ENCODE measurements around the gene SPAG6.

Gene SPAG6

GRCh38 chr10:22342421-22342820 is 2.9 kb upstream of the SPAG6 start:
- ATAC-seq = no peak
- TF ChIP-seq, protein P1, sequence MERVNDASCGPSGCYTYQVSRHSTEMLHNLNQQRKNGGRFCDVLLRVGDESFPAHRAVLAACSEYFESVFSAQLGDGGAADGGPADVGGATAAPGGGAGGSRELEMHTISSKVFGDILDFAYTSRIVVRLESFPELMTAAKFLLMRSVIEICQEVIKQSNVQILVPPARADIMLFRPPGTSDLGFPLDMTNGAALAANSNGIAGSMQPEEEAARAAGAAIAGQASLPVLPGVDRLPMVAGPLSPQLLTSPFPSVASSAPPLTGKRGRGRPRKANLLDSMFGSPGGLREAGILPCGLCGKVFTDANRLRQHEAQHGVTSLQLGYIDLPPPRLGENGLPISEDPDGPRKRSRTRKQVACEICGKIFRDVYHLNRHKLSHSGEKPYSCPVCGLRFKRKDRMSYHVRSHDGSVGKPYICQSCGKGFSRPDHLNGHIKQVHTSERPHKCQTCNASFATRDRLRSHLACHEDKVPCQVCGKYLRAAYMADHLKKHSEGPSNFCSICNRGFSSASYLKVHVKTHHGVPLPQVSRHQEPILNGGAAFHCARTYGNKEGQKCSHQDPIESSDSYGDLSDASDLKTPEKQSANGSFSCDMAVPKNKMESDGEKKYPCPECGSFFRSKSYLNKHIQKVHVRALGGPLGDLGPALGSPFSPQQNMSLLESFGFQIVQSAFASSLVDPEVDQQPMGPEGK (CRISPR knock-in tag; IDR thresholded peaks at IDR 0.05; ENCODE audit: borderline replicate concordance) = no peak
- TF ChIP-seq ZFP30 (CRISPR knock-in tag; IDR thresholded peaks at IDR 0.05) = no peak
- no peak for TF ChIP-seq PPARA (CRISPR knock-in tag; IDR thresholded peaks at IDR 0.05; ENCODE audit: borderline replicate concordance)
- TF ChIP-seq CSRNP3 (CRISPR knock-in tag; IDR thresholded peaks at IDR 0.05) = no peak
- TF ChIP-seq POU6F1 (CRISPR knock-in tag; IDR thresholded peaks at IDR 0.05; ENCODE audit: borderline replicate concordance, low read depth) = no peak

- TF ChIP-seq PPARA (CRISPR knock-in tag; IDR thresholded peaks at IDR 0.05; ENCODE audit: borderline replicate concordance) (no peak), ESRRG (CRISPR knock-in tag; IDR thresholded peaks at IDR 0.05) (no peak), TCF4 (CRISPR knock-in tag; IDR thresholded peaks at IDR 0.05; ENCODE audit: borderline replicate concordance) (no peak), TSHZ2 (CRISPR knock-in tag; IDR thresholded peaks at IDR 0.05) (no peak), ZFP3 (CRISPR knock-in tag; IDR thresholded peaks at IDR 0.05) (no peak), POU6F1 (CRISPR knock-in tag; IDR thresholded peaks at IDR 0.05; ENCODE audit: borderline replicate concordance, low read depth) (no peak)
Measured at GRCh38 chr10:22343731-22344130, 1.6 kb upstream of the SPAG6 start.

DNA sequence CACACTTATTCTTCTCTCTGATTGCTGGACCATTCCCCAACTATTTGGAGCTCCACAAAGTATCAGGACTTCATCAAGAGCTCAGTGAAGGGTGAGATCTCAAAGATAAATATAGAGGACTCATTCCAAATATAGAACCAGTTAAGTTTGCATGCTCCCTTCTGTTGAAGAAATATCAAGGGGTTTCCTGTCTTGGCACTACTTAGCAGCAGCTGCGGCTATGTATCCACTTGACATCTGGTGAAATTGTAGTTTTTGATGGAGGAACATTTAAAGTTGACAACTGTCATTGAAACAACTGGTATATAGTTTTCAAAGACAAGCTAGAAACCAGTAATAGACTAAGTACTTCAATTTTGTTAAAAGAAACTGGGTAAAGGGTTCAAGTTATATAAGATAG is 1.0 kb upstream of the SPAG6 start:
- no peak for ATAC-seq
- TF ChIP-seq TOX (CRISPR knock-in tag; IDR thresholded peaks at IDR 0.05; ENCODE audit: borderline replicate concordance) (no peak), ISL1 (CRISPR knock-in tag; IDR thresholded peaks at IDR 0.05) (no peak), ZFP30 (CRISPR knock-in tag; IDR thresholded peaks at IDR 0.05) (no peak), POU6F1 (CRISPR knock-in tag; IDR thresholded peaks at IDR 0.05; ENCODE audit: borderline replicate concordance, low read depth) (no peak), CSDC2 (CRISPR knock-in tag; IDR thresholded peaks at IDR 0.05) (no peak), SNAI2 (CRISPR knock-in tag; IDR thresholded peaks at IDR 0.05) (no peak), CREB5 (CRISPR knock-in tag; IDR thresholded peaks at IDR 0.05; ENCODE audit: low read depth) (no peak), ZNF565 (CRISPR knock-in tag; conservative IDR thresholded peaks at IDR 0.05; ENCODE audit: low read depth) (no peak), GLIS3 (CRISPR knock-in tag; IDR thresholded peaks at IDR 0.05) (no peak), TSHZ2 (CRISPR knock-in tag; IDR thresholded peaks at IDR 0.05) (no peak), RARB (CRISPR knock-in tag; IDR thresholded peaks at IDR 0.05) (no peak), PPARA (CRISPR knock-in tag; IDR thresholded peaks at IDR 0.05; ENCODE audit: borderline replicate concordance) (no peak), ESRRG (CRISPR knock-in tag; IDR thresholded peaks at IDR 0.05) (no peak), OSR1 (CRISPR knock-in tag; IDR thresholded peaks at IDR 0.05) (no peak), ZC3H10 (CRISPR knock-in tag; IDR thresholded peaks at IDR 0.05) (no peak), TCF4 (CRISPR knock-in tag; IDR thresholded peaks at IDR 0.05; ENCODE audit: borderline replicate concordance) (no peak)
- TF ChIP-seq, protein P1 (CRISPR knock-in tag; IDR thresholded peaks at IDR 0.05; ENCODE audit: borderline replicate concordance) = no peak

More at GRCh38 chr10:22343731-22344130, 1.6 kb upstream of the SPAG6 start:
- no peak for ATAC-seq

Measured in SK-N-SH treated with all-trans-retinoic acid at 6 μM for 48 hours (cell line).